ENCODE results near the gene CEBPA. TPM values are rescaled to one million over a fixed set of nuclear protein-coding genes. Genes with fewer than 3 reads are reported as not detected.

The CEBPA gene
- total RNA-seq, 1 donor from 2014 or later: 0.51 TPM

DNA sequence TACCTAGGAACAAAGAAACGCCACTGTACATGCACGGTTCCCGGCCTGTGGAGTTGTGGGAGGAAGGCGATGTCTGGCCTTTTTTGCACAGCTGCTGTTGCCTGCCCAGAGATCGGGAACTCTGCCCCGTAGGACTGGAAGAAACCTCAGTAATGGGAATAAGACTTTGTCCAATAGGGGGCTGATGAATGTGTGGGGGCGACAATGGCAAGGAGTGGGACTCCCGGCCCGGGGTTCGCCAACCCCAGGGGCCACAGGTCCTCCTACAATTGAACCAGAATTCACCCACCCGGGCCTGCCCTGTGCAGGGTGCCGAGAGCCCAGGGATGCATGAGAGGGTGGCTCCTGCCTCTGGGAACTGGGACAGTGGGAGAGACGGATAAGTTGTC lies 2.0 kb upstream of the CEBPA start:
- intact Hi-C loops (cut with micrococcal nuclease): loop anchor here (10.0 kb wide), 1 partner anchor 100 kb away; no protein-coding TSS in a partner anchor
- DNase-seq: no peak
- Mint-ChIP-seq H3K9me3 (no peaks in the 10 kb centered on the region), H3K4me3 (no peak overlapping the region), H3K4me1 (peaks cover 7% of the 10 kb centered on the region), H3K36me3 (ENCODE audit: low read depth) (no peaks in the 10 kb centered on the region), H3K27me3 (peaks cover 28% of the 10 kb centered on the region), H3K27ac (no peak overlapping the region)
- POLR2A ChIA-PET: interaction anchor here (2.7 kb wide), 1 partner anchor 69 kb away, joined by 12 read pairs; the partner anchor contains the start of gene CEBPG
- CTCF ChIA-PET: no interaction called here
- TF ChIP-seq, protein P1, sequence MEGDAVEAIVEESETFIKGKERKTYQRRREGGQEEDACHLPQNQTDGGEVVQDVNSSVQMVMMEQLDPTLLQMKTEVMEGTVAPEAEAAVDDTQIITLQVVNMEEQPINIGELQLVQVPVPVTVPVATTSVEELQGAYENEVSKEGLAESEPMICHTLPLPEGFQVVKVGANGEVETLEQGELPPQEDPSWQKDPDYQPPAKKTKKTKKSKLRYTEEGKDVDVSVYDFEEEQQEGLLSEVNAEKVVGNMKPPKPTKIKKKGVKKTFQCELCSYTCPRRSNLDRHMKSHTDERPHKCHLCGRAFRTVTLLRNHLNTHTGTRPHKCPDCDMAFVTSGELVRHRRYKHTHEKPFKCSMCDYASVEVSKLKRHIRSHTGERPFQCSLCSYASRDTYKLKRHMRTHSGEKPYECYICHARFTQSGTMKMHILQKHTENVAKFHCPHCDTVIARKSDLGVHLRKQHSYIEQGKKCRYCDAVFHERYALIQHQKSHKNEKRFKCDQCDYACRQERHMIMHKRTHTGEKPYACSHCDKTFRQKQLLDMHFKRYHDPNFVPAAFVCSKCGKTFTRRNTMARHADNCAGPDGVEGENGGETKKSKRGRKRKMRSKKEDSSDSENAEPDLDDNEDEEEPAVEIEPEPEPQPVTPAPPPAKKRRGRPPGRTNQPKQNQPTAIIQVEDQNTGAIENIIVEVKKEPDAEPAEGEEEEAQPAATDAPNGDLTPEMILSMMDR (IDR thresholded peaks at IDR 0.05): no peak
- no peak for ATAC-seq (ENCODE audit: low read depth)

DNA sequence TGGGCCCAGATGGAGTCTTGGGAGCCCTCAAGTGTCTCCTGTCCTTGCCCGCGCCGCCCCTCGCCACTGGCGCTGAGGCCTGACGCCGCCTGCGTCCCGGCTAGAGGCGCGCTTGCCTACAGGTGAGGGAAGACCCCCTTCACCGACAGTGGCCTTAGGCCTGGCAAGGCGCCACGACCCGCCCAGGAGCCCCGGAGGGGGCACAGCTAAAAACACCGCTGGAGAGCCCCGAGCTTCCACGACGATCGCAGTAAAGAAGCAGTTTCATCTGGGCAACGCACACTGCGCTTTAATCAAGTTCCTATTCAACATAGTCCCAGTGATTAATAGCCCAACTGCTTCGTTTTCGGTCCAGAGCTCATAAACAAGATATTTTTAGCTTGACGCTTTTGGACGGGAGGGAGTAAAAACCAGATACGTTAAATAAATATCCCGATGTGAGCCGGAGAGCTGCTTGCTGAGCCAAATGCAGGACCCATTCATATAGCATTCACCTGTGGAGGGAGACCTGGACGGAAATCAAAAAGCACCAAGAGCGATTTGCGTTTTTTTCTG lies 1.5 kb upstream of the CEBPA start:
- ChIA-PET POLR2A (interaction anchor here (2.2 to 2.7 kb wide), 2 partner anchors 69 to 128 kb away, joined by 12 to 13 read pairs; partner anchors contain the start of gene CEBPG), CTCF (no interaction called here)
- Mint-ChIP-seq H3K36me3 (ENCODE audit: low read depth) (no peaks in the 10 kb centered on the region), H3K9me3 (no peaks in the 10 kb centered on the region), H3K27me3 (peaks cover 32% of the 10 kb centered on the region), H3K4me1 (peaks cover 7% of the 10 kb centered on the region), H3K4me3 (peak overlapping the region; percentile 35), H3K27ac (no peak overlapping the region)
- TF ChIP-seq, protein P1 (IDR thresholded peaks at IDR 0.05): no peak
- intact Hi-C loops (cut with micrococcal nuclease): loop anchor here (2.0 to 10.0 kb wide), 2 partner anchors 101 to 223 kb away; partner anchors contain the start of gene GPATCH1
- DNase-seq (no peak), ATAC-seq (ENCODE audit: low read depth) (no peak)

DNA sequence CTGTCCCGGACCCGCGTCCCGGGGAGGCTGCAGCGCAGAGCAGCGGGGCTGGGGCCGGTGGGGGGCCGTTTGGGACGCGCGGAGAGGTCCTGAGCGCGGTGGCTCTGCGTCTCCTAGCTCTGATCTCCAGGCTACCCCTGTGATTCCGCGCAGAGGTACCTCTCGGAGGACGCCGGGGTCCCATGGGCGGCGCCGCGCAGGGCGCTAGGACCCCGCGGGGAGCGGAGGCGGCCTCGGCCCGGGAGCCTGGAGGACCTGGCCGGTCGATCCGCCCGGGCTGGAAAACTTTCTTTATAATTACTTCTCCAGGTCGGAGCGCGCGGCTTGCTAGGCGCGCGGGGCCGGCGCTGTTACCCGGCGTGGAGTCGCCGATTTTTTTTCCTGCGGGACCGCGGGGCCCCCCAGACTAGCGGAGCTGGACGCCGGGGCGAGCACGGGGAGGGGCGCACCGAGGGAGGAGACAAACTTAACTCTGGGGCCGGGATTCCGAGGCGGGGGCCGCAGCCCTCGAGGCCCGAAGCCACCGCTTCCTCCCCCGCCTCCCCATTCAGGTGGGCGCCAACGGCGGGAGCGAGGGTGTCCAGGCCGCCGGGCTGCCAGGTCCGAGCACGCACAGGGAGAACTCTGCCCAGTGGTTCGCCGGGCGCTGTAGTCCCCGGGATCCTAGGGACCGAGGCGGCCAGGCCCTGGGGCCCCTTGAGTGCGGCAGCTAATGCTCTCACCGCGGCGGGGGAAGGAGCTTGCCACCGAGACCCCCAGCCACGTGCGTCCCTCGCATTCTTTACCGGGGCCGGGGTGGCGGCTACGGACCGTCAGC lies 848 bp upstream of the CEBPA start:
- no peak overlapping the region for H3K27ac Mint-ChIP-seq
- ATAC-seq (ENCODE audit: low read depth): peak; percentile 9
- TF ChIP-seq, protein P1 (IDR thresholded peaks at IDR 0.05): no peak
- H3K4me1 Mint-ChIP-seq: peaks cover 7% of the 10 kb centered on the region
- H3K4me3 Mint-ChIP-seq: peak overlapping the region; percentile 77
- ChIA-PET CTCF (interaction anchor here (1.1 to 1.2 kb wide), 2 partner anchors 42 to 68 kb away, joined by 3 read pairs; no protein-coding TSS in a partner anchor), POLR2A (interaction anchor here (1.0 to 2.7 kb wide), 3 partner anchors 29 to 127 kb away, joined by 3 to 13 read pairs (median 12); partner anchors contain the start of gene CEBPG)
- H3K36me3 Mint-ChIP-seq (ENCODE audit: low read depth): no peaks in the 10 kb centered on the region
- peaks cover 32% of the 10 kb centered on the region for H3K27me3 Mint-ChIP-seq
- peak; percentile 40 for DNase-seq
- intact Hi-C loops (cut with micrococcal nuclease): loop anchor here (1.0 to 10.0 kb wide), 5 partner anchors 68 to 222 kb away; partner anchors contain the start of genes CEBPG and GPATCH1
- no peaks in the 10 kb centered on the region for H3K9me3 Mint-ChIP-seq

DNA sequence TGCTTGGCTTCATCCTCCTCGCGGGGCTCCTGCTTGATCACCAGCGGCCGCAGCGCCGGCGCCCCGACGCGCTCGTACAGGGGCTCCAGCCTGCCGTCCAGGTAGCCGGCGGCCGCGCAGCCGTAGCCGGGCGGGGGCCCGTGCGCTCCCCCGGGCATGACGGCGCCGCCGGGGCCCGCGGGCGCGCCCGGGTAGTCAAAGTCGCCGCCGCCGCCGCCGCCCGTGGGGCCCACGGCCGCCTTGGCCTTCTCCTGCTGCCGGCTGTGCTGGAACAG lies 497 bp downstream of the CEBPA start:
- ATAC-seq (ENCODE audit: low read depth) (no peak), DNase-seq (no peak)
- ChIA-PET POLR2A (interaction anchor here (1.0 to 2.7 kb wide), 3 partner anchors 30 to 126 kb away, joined by 3 to 13 read pairs (median 12); partner anchors contain the start of gene CEBPG), CTCF (interaction anchor here (1.1 to 1.2 kb wide), 2 partner anchors 41 to 67 kb away, joined by 3 read pairs; no protein-coding TSS in a partner anchor)
- Mint-ChIP-seq H3K27ac (no peak overlapping the region), H3K4me3 (no peak overlapping the region), H3K36me3 (ENCODE audit: low read depth) (no peaks in the 10 kb centered on the region), H3K27me3 (peaks cover 34% of the 10 kb centered on the region), H3K9me3 (no peaks in the 10 kb centered on the region), H3K4me1 (peaks cover 7% of the 10 kb centered on the region)
- intact Hi-C loops (cut with micrococcal nuclease): loop anchor here (1.0 to 10.0 kb wide), 5 partner anchors 67 to 221 kb away; partner anchors contain the start of genes CEBPG and GPATCH1
- TF ChIP-seq, protein P1 (IDR thresholded peaks at IDR 0.05): no peak

All from activated B cell treated with CpG ODN at 0.5 μM for 24 hours (primary cell).